GM08714 (cell line): ENCODE data around the gene COX20.

Experiments used
- H3K4me3 ChIP-seq: fragments of 200-500 bp; sonication (Bioruptor generic); 2 replicates; pipeline ENCODE4 v1.5.1; 2014; ENCODE audit warnings: mild to moderate bottlenecking, low read length, inconsistent platforms
- ZNF274 ChIP-seq: IDR thresholded peaks from 2 replicates; pipeline ENCODE4 v1.6.1; 2012; ENCODE audit warnings: mild to moderate bottlenecking, low read depth, low read length

The COX20 gene

GRCh38 chr1:244836584-244836983 lies 1.1 kb downstream of the COX20 start:
- TF ChIP-seq ZNF274 = no peak
- H3K4me3 ChIP-seq = peak overlapping the region; percentile 98

GRCh38 chr1:244837597-244838258 lies 2.3 kb downstream of the COX20 start:
- no peak for TF ChIP-seq ZNF274
- peak overlapping the region; percentile 35 for H3K4me3 ChIP-seq

GRCh38 chr1:244839656-244840055 lies 4.2 kb downstream of the COX20 start:
- no peak overlapping the region for H3K4me3 ChIP-seq
- TF ChIP-seq ZNF274 = no peak

- H3K4me3 ChIP-seq = no peak overlapping the region
- TF ChIP-seq ZNF274 = no peak
These were observed 4.8 kb downstream of the COX20 start for GRCh38 chr1:244840219-244840794.

GRCh38 chr1:244841273-244841927 lies 5.9 kb downstream of the COX20 start:
- H3K4me3 ChIP-seq = no peak overlapping the region
- TF ChIP-seq ZNF274 = no peak

- no peak for TF ChIP-seq ZNF274
- H3K4me3 ChIP-seq = no peak overlapping the region
These were observed 7.9 kb downstream of the COX20 start for GRCh38 chr1:244843148-244843978.

- H3K4me3 ChIP-seq = no peak overlapping the region
- TF ChIP-seq ZNF274 = no peak
These were observed 9.0 kb downstream of the COX20 start for GRCh38 chr1:244844155-244845121.

GRCh38 chr1:244846653-244847052 lies 11.2 kb downstream of the COX20 start:
- TF ChIP-seq ZNF274 = no peak
- H3K4me3 ChIP-seq = no peak overlapping the region

GRCh38 chr1:244849189-244849866 lies 13.9 kb downstream of the COX20 start:
- no peak for TF ChIP-seq ZNF274
- no peak overlapping the region for H3K4me3 ChIP-seq

GRCh38 chr1:244850099-244850852 lies 14.8 kb downstream of the COX20 start:
- no peak overlapping the region for H3K4me3 ChIP-seq
- no peak for TF ChIP-seq ZNF274

GRCh38 chr1:244850896-244851295 lies 15.4 kb downstream of the COX20 start:
- TF ChIP-seq ZNF274 = no peak
- H3K4me3 ChIP-seq = no peak overlapping the region

GRCh38 chr1:244851546-244852231 lies 16.2 kb downstream of the COX20 start:
- no peak overlapping the region for H3K4me3 ChIP-seq
- no peak for TF ChIP-seq ZNF274
